ENCODE data around the gene TBCK. TPM values are rescaled to one million over a fixed set of nuclear protein-coding genes. Genes with fewer than 3 reads are reported as not detected.

Gene TBCK
- total and polyA plus RNA-seq, 2 of the 13 experiments (the other 11 are each of a cell fraction or from before 2014, with no cell fraction given) = 51.0 to 62.4 TPM

DNA sequence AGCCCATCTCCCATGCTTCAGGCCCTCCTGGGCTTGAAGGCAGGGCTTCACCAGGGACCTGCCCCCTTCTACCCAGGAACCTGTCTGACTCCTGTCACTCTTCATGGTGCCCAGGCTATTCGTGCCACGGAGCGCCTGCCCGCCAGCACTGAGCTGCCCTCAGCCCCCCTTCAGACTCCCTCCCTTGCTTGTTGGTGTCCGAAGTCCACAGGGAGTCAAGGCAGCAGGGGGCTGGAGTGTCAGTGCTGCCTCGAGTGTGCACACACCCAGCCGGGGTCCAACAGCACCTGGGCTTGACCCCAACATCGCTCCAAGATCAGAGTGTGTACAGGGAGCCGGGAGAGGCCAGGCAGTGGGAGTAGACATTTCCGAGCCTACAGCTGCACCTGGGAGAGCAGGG lies 59.8 kb downstream of the TBCK start (continued):
- no peak for TF ChIP-seq ZNF557 (CRISPR knock-in tag; IDR thresholded peaks at IDR 0.05)
- peak; percentile 72; the same call in 1 of the 2 replicates for TF ChIP-seq BRD4 (CRISPR knock-in tag; IDR thresholded peaks at IDR 0.05)
- TF ChIP-seq ZNF274 (CRISPR knock-in tag; IDR thresholded peaks at IDR 0.05) = peak; percentile 37; the same call in 1 of the 2 replicates
- TF ChIP-seq, protein P1, sequence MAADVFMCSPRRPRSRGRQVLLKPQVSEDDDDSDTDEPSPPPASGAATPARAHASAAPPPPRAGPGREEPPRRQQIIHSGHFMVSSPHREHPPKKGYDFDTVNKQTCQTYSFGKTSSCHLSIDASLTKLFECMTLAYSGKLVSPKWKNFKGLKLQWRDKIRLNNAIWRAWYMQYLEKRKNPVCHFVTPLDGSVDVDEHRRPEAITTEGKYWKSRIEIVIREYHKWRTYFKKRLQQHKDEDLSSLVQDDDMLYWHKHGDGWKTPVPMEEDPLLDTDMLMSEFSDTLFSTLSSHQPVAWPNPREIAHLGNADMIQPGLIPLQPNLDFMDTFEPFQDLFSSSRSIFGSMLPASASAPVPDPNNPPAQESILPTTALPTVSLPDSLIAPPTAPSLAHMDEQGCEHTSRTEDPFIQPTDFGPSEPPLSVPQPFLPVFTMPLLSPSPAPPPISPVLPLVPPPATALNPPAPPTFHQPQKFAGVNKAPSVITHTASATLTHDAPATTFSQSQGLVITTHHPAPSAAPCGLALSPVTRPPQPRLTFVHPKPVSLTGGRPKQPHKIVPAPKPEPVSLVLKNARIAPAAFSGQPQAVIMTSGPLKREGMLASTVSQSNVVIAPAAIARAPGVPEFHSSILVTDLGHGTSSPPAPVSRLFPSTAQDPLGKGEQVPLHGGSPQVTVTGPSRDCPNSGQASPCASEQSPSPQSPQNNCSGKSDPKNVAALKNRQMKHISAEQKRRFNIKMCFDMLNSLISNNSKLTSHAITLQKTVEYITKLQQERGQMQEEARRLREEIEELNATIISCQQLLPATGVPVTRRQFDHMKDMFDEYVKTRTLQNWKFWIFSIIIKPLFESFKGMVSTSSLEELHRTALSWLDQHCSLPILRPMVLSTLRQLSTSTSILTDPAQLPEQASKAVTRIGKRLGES (CRISPR knock-in tag; IDR thresholded peaks at IDR 0.05; ENCODE audit: borderline replicate concordance) = no peak
- TF ChIP-seq CREB1 (IDR thresholded peaks at IDR 0.05) = no peak
- no peak for TF ChIP-seq CREB1 (CRISPR knock-in tag; IDR thresholded peaks at IDR 0.05)
- no peak for TF ChIP-seq CBX1 (IDR thresholded peaks at IDR 0.05; ENCODE audit: low read depth)
- TF ChIP-seq MED1 (CRISPR knock-in tag; IDR thresholded peaks at IDR 0.05) = no peak; the same call in 1 of the 2 replicates
- TF ChIP-seq, protein P2, sequence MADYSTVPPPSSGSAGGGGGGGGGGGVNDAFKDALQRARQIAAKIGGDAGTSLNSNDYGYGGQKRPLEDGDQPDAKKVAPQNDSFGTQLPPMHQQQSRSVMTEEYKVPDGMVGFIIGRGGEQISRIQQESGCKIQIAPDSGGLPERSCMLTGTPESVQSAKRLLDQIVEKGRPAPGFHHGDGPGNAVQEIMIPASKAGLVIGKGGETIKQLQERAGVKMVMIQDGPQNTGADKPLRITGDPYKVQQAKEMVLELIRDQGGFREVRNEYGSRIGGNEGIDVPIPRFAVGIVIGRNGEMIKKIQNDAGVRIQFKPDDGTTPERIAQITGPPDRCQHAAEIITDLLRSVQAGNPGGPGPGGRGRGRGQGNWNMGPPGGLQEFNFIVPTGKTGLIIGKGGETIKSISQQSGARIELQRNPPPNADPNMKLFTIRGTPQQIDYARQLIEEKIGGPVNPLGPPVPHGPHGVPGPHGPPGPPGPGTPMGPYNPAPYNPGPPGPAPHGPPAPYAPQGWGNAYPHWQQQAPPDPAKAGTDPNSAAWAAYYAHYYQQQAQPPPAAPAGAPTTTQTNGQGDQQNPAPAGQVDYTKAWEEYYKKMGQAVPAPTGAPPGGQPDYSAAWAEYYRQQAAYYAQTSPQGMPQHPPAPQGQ (CRISPR knock-in tag; IDR thresholded peaks at IDR 0.05; ENCODE audit: borderline replicate concordance) = 0 out of 2 replicates have a peak, but pooled peaks have one; percentile 42
- no peak for TF ChIP-seq ZNF543 (CRISPR knock-in tag; IDR thresholded peaks at IDR 0.05)
- TF ChIP-seq ZNF101 (CRISPR knock-in tag; IDR thresholded peaks at IDR 0.05; ENCODE audit: borderline replicate concordance, low read depth) = no peak
- no peak for TF ChIP-seq SOX6 (IDR thresholded peaks at IDR 0.05)
- TF ChIP-seq SOX6 (CRISPR knock-in tag; IDR thresholded peaks at IDR 0.05) = 0 out of 2 replicates have a peak, but pooled peaks have one; percentile 1
- no peak for TF ChIP-seq PLRG1 (conservative IDR thresholded peaks at IDR 0.05)
- TF ChIP-seq KAT7 (CRISPR knock-in tag; IDR thresholded peaks at IDR 0.05; ENCODE audit: borderline replicate concordance) = no peak
- peak; percentile 29; the same call in 1 of the 2 replicates for TF ChIP-seq GABPB1 (CRISPR knock-in tag; IDR thresholded peaks at IDR 0.05)
- no peak for TF ChIP-seq ZNF878 (CRISPR knock-in tag; IDR thresholded peaks at IDR 0.05)
- TF ChIP-seq ISL2 (CRISPR knock-in tag; IDR thresholded peaks at IDR 0.05) = 0 out of 2 replicates have a peak, but pooled peaks have one; percentile 17
- TF ChIP-seq, protein P3, sequence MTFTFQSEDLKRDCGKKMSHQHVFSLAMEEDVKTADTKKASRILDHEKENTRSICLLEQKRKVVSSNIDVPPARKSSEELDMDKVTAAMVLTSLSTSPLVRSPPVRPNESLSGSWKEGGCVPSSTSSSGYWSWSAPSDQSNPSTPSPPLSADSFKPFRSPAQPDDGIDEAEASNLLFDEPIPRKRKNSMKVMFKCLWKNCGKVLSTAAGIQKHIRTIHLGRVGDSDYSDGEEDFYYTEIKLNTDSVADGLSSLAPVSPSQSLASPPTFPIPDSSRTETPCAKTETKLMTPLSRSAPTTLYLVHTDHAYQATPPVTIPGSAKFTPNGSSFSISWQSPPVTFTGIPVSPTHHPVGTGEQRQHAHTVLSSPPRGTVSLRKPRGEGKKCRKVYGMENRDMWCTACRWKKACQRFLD (CRISPR knock-in tag; IDR thresholded peaks at IDR 0.05; ENCODE audit: borderline replicate concordance) = no peak
- peak; percentile 36; the same call in 1 of the 2 replicates for TF ChIP-seq ZNF598 (CRISPR knock-in tag; IDR thresholded peaks at IDR 0.05; ENCODE audit: borderline replicate concordance)
- TF ChIP-seq, protein P4, sequence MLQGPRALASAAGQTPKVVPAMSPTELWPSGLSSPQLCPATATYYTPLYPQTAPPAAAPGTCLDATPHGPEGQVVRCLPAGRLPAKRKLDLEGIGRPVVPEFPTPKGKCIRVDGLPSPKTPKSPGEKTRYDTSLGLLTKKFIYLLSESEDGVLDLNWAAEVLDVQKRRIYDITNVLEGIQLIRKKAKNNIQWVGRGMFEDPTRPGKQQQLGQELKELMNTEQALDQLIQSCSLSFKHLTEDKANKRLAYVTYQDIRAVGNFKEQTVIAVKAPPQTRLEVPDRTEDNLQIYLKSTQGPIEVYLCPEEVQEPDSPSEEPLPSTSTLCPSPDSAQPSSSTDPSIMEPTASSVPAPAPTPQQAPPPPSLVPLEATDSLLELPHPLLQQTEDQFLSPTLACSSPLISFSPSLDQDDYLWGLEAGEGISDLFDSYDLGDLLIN (CRISPR knock-in tag; IDR thresholded peaks at IDR 0.05; ENCODE audit: borderline replicate concordance) = no peak
- peak; percentile 23; the same call in 1 of the 2 replicates for TF ChIP-seq MTA1 (CRISPR knock-in tag; IDR thresholded peaks at IDR 0.05; ENCODE audit: borderline replicate concordance)
- TF ChIP-seq, protein P5, sequence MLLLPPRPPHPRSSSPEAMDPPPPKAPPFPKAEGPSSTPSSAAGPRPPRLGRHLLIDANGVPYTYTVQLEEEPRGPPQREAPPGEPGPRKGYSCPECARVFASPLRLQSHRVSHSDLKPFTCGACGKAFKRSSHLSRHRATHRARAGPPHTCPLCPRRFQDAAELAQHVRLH (CRISPR knock-in tag; IDR thresholded peaks at IDR 0.05; ENCODE audit: borderline replicate concordance, low read depth) = no peak
